CD4-positive, alpha-beta T cell treated with Interferon gamma for 1 hour (primary cell): ENCODE measurements around the gene RGS7.
"Not testable (repeated sequence)": the region's sequence is repeated elsewhere in the genome, so short reads cannot be mapped to it uniquely, and the experiment has no call there.

Source experiments
- DNase-seq: peaks from one replicate; pipeline ENCODE4 v3.0.0-alpha.2; 2020

RGS7 gene

GRCh38 chr1:241202401-241202800 lies 154.6 kb downstream of the RGS7 start:
- no peak for DNase-seq

GRCh38 chr1:241186716-241187115 lies 170.3 kb downstream of the RGS7 start:
- no peak for DNase-seq

GRCh38 chr1:241181971-241182370 lies 175.0 kb downstream of the RGS7 start:
- no peak for DNase-seq

- DNase-seq, result no peak
These were observed 175.5 kb downstream of the RGS7 start for GRCh38 chr1:241181471-241181870.

- no peak for DNase-seq
These were observed 176.4 kb downstream of the RGS7 start for GRCh38 chr1:241180569-241180968.

- DNase-seq, result no peak
These were observed 179.3 kb downstream of the RGS7 start for GRCh38 chr1:241177660-241178059.

- DNase-seq, result no peak
These were observed 184.5 kb downstream of the RGS7 start for GRCh38 chr1:241172486-241172885.

- DNase-seq, result no peak
These were observed 185.0 kb downstream of the RGS7 start for GRCh38 chr1:241171991-241172390.

- DNase-seq, result no peak
These were observed 189.8 kb downstream of the RGS7 start for GRCh38 chr1:241167121-241167630.

GRCh38 chr1:241166625-241167024 lies 190.4 kb downstream of the RGS7 start:
- no peak for DNase-seq

GRCh38 chr1:241165256-241165655 lies 191.7 kb downstream of the RGS7 start:
- DNase-seq, result not testable (repeated sequence)

GRCh38 chr1:241163363-241163762 lies 193.6 kb downstream of the RGS7 start:
- no peak for DNase-seq

GRCh38 chr1:241161188-241161689 lies 195.8 kb downstream of the RGS7 start:
- no peak for DNase-seq

- DNase-seq, result no peak
These were observed 199.6 kb downstream of the RGS7 start for GRCh38 chr1:241157435-241157834.

- no peak for DNase-seq
These were observed 200.6 kb downstream of the RGS7 start for GRCh38 chr1:241156231-241156965.

GRCh38 chr1:241145881-241146280 lies 211.1 kb downstream of the RGS7 start:
- no peak for DNase-seq

- DNase-seq, result no peak
These were observed 213.1 kb downstream of the RGS7 start for GRCh38 chr1:241143765-241144442.

- DNase-seq, result no peak
These were observed 214.5 kb downstream of the RGS7 start for GRCh38 chr1:241142493-241142892.

- not testable (repeated sequence) for DNase-seq
These were observed 215.4 kb downstream of the RGS7 start for GRCh38 chr1:241141646-241142045.

GRCh38 chr1:241140670-241141069 lies 216.3 kb downstream of the RGS7 start:
- no peak for DNase-seq

- DNase-seq, result no peak
These were observed 218.0 kb downstream of the RGS7 start for GRCh38 chr1:241139047-241139446.

- DNase-seq, result no peak
These were observed 218.8 kb downstream of the RGS7 start for GRCh38 chr1:241138248-241138647.

- no peak for DNase-seq
These were observed 220.6 kb downstream of the RGS7 start for GRCh38 chr1:241136389-241136788.

- no peak for DNase-seq
These were observed 225.3 kb downstream of the RGS7 start for GRCh38 chr1:241131636-241132194.
